Stromal cell of bone marrow (primary cell): Measurements from ENCODE around the gene CHCHD10.
A peak's percentile ranks its signal among the peaks of the same experiment; 100 is the strongest.

Experiments used
- DNase-seq: peaks from one replicate; pipeline ENCODE4 v3.0.0-alpha.2; 2012; ENCODE audit warnings: low read depth

The CHCHD10 gene

GRCh38 chr22:23772649-23773473 is 5.1 kb upstream of the CHCHD10 start, which contains the start of gene MMP11:
TSS of gene MMP11 (plus strand) at chr22:23772849. CDS start at chr22:23772871, 22 bp downstream.
- DNase-seq, result no peak

DNA sequence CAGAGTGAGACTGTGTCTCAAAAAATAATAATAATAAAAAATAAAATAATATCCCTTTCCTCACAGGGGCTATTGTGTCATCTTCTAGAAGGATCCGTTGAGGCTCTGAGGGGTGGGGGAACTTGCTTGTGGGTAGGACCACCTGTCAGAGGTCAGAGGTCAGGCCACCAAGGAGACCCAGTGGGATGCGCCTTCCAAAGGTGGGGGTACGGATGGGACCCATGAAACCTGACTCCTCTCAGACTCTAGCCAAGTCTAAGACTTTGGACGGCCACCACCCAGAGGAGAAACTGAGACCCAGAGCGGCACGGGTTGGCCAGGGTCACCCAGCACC is 4.5 kb upstream of the CHCHD10 start:
- no peak for DNase-seq

- no peak for DNase-seq
Observed at GRCh38 chr22:23769321-23769965, 1.7 kb upstream of the CHCHD10 start.

DNA sequence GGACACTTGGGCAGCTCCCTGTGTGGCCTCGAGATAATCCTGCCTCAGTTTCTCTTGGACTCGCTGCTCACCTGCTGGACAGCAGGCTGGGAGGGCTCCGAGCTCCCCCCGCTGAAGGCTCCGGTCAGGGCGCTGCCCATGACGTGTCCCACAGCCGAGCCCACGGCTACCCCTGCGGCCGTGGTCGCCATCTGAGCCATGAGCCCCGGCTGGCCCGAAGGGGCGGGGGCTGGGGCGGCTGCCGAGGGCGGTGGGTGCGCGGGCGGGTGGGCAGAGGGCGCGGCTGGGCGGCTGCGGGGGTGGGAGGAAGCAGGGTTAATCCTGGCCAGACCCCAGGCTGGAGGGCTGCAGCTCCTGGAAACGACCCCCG is 484 bp downstream of the CHCHD10 start:
- DNase-seq, result no peak

- no peak for DNase-seq
Observed at GRCh38 chr22:23764899-23765881, 2.6 kb downstream of the CHCHD10 start.

GRCh38 chr22:23763954-23764353 is 3.8 kb downstream of the CHCHD10 start:
- DNase-seq, result no peak

GRCh38 chr22:23763579-23763945 is 4.2 kb downstream of the CHCHD10 start:
- no peak for DNase-seq

DNA sequence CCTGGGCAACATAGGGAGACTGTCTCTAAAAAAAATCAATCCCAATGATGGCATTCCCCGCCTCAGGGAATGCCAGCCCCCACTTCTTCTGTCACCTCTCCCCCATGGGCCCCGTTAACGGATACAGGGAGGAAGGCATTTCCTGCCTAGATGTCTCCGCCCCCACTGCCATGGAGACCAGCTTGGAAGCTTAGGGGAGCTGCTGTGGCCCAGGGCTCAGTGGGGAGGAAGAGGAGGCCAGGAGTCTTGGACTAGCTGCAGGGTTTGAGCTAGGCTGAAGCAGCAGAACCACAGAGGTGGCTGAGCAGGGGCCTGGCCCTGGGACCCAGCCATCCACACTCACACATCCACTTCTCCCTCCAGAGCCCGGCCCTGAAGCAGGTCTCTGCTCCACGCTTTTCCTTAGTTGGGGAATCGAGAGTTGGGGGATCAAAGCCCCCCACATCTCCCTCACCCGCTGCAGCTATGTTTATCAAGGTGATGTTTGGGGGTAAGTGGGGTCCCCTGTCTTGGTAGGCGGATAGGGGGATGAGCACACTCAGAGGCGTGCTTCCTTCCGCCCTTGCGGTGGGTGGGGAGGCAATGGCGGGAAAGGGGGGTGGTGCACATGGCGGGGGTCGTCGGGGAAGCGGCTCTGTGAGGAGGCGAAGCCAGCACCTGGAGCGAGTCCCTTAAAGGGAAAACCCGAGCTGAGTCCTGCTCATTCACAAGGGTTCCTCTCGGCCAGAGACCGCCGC is 4.8 kb downstream of the CHCHD10 start, which contains the start of gene C22orf15:
Gene C22orf15 (plus strand): TSS at position 149 of the 737 bp plus-strand sequence. CDS start 317 bp downstream, at position 466.
- DNase-seq, result no peak

DNA sequence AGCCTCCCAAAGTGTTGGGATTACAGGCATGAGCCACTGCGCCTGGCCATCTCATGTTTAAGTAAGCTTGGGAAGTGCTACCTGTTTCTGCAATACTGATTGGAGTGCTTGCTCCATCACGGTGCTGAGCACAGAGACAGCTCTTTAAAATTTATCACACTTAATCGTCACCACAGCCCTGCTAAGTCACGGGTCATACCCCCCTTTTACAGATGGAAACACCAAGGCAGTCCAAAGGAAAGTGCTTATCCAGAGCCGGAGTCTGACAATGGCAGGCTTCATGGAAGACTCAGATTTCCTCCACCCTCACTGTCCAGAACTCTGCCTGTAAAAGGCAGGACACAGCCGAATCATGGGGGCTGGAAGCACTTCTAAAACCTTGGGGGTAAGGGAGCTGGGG is 7.7 kb downstream of the CHCHD10 start:
- no peak for DNase-seq

DNA sequence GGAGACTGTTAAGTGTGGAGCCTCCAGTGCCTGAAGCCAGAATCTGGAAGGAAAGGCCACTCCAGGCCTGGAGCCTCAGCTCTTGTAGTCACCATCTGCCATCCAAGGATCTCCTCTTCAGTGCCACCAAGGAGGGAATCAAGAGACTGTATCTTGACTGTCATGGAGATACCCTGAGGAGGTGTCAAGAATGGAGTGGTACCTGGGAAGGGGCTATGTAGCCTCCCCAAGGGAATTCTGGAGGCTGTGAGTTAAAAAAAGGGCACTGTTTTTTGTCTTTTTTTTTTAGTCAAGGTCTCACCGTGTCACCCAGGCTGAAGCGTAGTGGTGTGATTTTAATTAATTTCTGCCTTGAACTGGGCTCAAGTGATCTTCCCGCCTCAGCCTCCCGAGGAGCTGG is 8.2 kb downstream of the CHCHD10 start:
- no peak for DNase-seq

GRCh38 chr22:23756891-23757290 is 10.9 kb downstream of the CHCHD10 start:
- no peak for DNase-seq

DNA sequence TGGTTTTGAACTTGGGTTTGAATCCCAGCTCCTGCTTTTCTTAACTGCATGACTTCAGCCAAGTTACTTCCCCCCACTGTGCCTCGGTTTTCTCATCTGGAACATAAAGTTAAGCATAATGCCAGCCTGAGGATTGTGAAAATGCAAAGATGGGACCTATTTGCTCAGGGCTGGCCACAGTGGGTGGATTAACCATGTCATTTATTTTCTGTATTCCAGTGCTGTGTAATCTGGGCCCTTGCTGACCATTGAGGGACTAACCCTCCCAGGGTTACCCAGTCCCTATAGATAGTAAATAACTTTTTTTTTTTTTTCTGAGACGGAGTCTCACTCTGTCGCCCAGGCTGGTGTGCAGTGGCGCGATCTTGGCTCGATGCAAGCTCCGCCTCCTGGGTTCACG is 12.1 kb downstream of the CHCHD10 start:
- DNase-seq, result no peak

DNA sequence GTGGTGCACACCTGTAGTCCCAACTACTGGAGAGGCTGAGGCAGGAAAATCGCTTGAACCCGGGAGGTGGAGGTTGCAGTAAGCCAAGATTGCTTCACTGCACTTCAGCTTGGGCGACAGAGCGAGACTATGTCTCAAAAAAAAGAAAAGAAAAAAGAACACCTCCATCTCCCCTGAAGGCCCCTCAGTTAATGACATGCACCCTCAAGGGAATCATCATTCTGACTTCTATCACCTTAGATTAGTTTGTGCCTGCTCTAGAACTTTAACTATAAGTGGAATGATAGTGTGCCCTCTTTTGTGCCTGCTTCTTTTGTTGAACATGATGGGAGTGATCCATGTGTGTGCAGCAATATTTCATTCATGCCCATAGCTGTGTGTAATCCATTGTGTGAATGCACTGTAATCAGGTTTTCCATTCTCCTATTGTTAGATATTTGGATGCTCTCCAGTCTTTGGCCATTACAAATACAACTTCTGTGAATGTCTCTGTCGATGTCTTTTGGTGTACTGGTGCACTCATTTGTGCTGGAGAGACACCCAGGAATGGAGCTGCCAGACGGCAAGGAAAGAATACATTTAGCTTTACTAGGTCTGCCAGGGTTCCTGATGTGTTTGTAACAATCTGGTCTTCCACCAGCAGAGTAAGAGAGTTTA is 12.7 kb downstream of the CHCHD10 start:
- no peak for DNase-seq

GRCh38 chr22:23754220-23754919 is 13.4 kb downstream of the CHCHD10 start, which contains the start of gene VPREB3:
TSS of gene VPREB3 (minus strand) at chr22:23754425. CDS start at chr22:23754363, 62 bp downstream.
- DNase-seq, result no peak

GRCh38 chr22:23753385-23753784 is 14.4 kb downstream of the CHCHD10 start:
- DNase-seq, result no peak

- no peak for DNase-seq
Observed at GRCh38 chr22:23752750-23753149, 15.0 kb downstream of the CHCHD10 start.

- no peak for DNase-seq
Observed at GRCh38 chr22:23752090-23752691, 15.6 kb downstream of the CHCHD10 start.

DNA sequence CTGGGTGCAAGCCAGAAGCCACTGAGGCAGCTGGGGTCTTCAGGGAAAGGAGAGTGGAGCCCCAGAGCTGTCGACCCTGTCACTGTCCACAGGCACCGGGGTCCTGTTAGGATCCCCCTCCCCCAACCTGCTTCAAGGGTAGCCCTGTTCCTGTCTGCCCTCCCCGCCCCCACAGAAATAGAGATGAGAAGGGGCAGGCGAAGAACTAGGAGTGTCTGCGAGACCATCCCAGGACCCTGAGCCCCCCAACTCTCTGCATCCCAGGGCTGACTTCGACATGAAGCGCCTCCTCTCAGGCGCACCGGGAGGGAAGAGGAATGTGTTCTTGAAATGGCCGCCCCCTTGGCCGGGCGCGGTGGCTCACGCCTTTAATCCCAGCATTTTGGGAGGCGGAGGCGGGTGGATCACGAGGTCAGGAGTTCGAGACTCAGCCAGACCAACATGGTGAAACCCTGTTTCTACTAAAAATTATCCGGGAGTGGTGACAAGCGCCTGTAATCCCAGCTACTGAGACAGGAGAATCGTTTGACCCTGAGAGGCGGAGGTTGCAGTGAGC is 16.3 kb downstream of the CHCHD10 start:
- DNase-seq, result no peak

DNA sequence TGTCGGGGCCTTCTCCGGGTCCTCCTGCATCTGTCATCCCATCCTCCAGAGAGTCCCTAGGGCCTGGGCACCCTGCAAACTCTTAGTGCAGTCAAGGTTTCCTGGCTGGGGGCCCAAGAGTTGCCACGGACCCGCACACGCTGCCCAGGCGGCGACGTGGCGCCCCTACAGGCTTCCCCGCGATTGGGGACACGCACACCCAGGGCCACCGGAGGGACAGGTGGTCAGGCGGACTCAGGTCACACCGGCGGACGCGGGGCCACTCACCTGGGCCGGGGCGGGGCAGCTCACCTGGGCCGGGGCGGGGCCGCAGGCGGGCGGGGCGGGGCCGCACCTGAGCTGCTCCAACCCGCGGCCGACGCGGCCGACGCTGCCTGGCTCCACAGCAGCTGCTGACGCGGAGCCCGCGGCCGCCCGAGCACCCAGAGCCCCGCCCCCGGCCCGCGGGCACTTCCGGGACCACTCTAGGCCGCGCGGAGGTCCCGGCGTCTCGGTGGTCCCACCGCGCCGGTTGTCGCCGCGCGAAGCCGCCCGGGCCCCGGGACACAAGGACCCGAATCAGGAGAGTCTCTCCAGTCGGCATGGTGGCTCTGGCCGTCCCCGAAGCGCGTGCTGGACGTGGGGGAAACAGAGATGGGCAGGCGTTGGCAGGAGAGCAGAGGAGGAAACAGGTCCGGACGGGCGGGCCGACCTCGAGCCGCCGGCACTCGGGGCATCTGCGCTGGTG is 16.9 kb downstream of the CHCHD10 start, which contains the start of gene ZNF70:
Gene ZNF70 (minus strand): TSS at position 399 of the 727 bp plus-strand sequence. CDS start 5,972 bp downstream, outside the sequence.
- DNase-seq, result peak; percentile 54
